Stimulated activated CD4-positive, alpha-beta T cell treated with anti-CD3 and anti-CD28 coated beads, TNF-alpha, amount 100 ng/mL, for 1 hour (primary cell): Measurements from ENCODE around the gene CKAP5.
"Not testable (repeated sequence)": the region's sequence is repeated elsewhere in the genome, so short reads cannot be mapped to it uniquely, and the experiment has no call there.

Experiments used
- DNase-seq, 3 donors: peaks; one replicate each; pipeline ENCODE4 v3.0.0-alpha.2; 2020; ENCODE audit warnings: low read depth in 3 of 3, low spot score in 1 of 3

Gene CKAP5

GRCh38 chr11:46855863-46856262 lies 9.8 kb upstream of the CKAP5 start:
- no peak for DNase-seq

GRCh38 chr11:46855167-46855566 lies 9.1 kb upstream of the CKAP5 start:
- no peak for DNase-seq

GRCh38 chr11:46850829-46851380 lies 4.8 kb upstream of the CKAP5 start:
- no peak for DNase-seq

- no peak for DNase-seq
Measured at GRCh38 chr11:46849631-46850030, 3.6 kb upstream of the CKAP5 start.

GRCh38 chr11:46846510-46846830 lies 390 bp upstream of the CKAP5 start:
- no peak for DNase-seq

- no peak for DNase-seq
Measured at GRCh38 chr11:46845440-46845739, 690 bp downstream of the CKAP5 start.

- no peak for DNase-seq
Measured at GRCh38 chr11:46840116-46840515, 6.0 kb downstream of the CKAP5 start.

- no peak for DNase-seq
Measured at GRCh38 chr11:46838501-46838900, 7.6 kb downstream of the CKAP5 start.

- DNase-seq, result no peak
Measured at GRCh38 chr11:46837860-46838259, 8.2 kb downstream of the CKAP5 start.

- DNase-seq, result no peak
Measured at GRCh38 chr11:46836870-46837269, 9.2 kb downstream of the CKAP5 start.

- no peak for DNase-seq
Measured at GRCh38 chr11:46836431-46836830, 9.6 kb downstream of the CKAP5 start.

GRCh38 chr11:46835897-46836296 lies 10.2 kb downstream of the CKAP5 start:
- no peak for DNase-seq

- DNase-seq, result no peak
Measured at GRCh38 chr11:46834821-46835220, 11.3 kb downstream of the CKAP5 start.

- DNase-seq, result no peak
Measured at GRCh38 chr11:46832511-46833214, 13.4 kb downstream of the CKAP5 start.

- no peak for DNase-seq
Measured at GRCh38 chr11:46827995-46828394, 18.1 kb downstream of the CKAP5 start.

- DNase-seq, result peak; percentile 17 to 59 (median 20)
Measured at GRCh38 chr11:46826310-46827044, 19.6 kb downstream of the CKAP5 start.

- DNase-seq, result no peak
Measured at GRCh38 chr11:46808799-46809431, 37.2 kb downstream of the CKAP5 start.

GRCh38 chr11:46801694-46802470 lies 44.2 kb downstream of the CKAP5 start:
- no peak for DNase-seq

GRCh38 chr11:46800177-46800576 lies 45.9 kb downstream of the CKAP5 start:
- no peak for DNase-seq

GRCh38 chr11:46799725-46800124 lies 46.4 kb downstream of the CKAP5 start:
- DNase-seq, result not testable (repeated sequence)

- no peak for DNase-seq
Measured at GRCh38 chr11:46778416-46778815, 67.7 kb downstream of the CKAP5 start.

- no peak for DNase-seq
Measured at GRCh38 chr11:46776878-46777277, 69.2 kb downstream of the CKAP5 start.
